NCI-H69 (cell line): ENCODE data around the gene SBK2.

ENCODE experiments used
- DNase-seq: peaks from one replicate; lab custom pipeline; 2025; lab: John Stamatoyannopoulos, UW

The SBK2 gene

GRCh38 chr19:55486043-55486970, 50.6 kb downstream of the SBK2 start:
- DNase-seq: no peak

GRCh38 chr19:55485439-55486011, 51.4 kb downstream of the SBK2 start:
- peak; percentile 80 for DNase-seq

- DNase-seq: peak; percentile 90
Measured at GRCh38 chr19:55484593-55485438, 52.1 kb downstream of the SBK2 start, which contains the start of gene NAT14. NAT14 (plus strand) TSS chr19:55485188; CDS start chr19:55485709, 521 bp downstream.

- peak; percentile 16 for DNase-seq
Measured at GRCh38 chr19:55483706-55484592, 53.0 kb downstream of the SBK2 start.

- no peak for DNase-seq
Measured at GRCh38 chr19:55482967-55483705, 53.8 kb downstream of the SBK2 start.

GRCh38 chr19:55482156-55482961, 54.6 kb downstream of the SBK2 start:
- no peak for DNase-seq

- no peak for DNase-seq
Measured at GRCh38 chr19:55481794-55482155, 55.2 kb downstream of the SBK2 start.

- DNase-seq: no peak
Measured at GRCh38 chr19:55481148-55481793, 55.7 kb downstream of the SBK2 start.

- no peak for DNase-seq
Measured at GRCh38 chr19:55479451-55480230, 57.3 kb downstream of the SBK2 start.

GRCh38 chr19:55479045-55479444, 57.9 kb downstream of the SBK2 start:
- DNase-seq: no peak
